C4-2B (cell line): ENCODE measurements around the gene HFE.

Experiments
- ZFX ChIP-seq: fragments of 450-650 bp; IDR thresholded peaks from 2 replicates; pipeline ENCODE4 v1.6.1; 2017
- TF ChIP-seq, protein P1 (sequence below): fragments of 450-650 bp; conservative IDR thresholded peaks from 2 replicates; pipeline ENCODE4 v1.5.1; 2017; ENCODE audit warnings: mild to moderate bottlenecking

DNA sequence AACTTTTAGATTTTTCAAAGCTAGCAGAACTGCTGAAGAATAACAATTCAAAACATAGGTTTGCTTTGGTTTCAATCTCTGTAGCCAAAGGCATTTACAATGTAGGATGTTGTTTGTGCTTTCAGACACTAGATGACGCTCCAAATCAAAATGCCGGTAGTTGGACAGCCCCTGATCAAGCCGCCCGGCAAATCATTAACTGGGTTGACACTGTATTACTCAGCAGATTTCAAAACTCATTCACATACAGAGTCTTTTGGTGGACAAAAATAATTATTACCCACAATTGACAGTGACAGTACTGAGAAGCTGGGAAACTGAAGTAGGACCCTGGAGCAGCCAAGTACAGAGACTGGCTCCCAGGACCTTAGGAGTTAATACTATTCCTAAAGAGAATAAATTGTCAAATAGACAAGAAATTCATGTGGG is 21.3 kb upstream of the HFE start:
- TF ChIP-seq, protein P1, sequence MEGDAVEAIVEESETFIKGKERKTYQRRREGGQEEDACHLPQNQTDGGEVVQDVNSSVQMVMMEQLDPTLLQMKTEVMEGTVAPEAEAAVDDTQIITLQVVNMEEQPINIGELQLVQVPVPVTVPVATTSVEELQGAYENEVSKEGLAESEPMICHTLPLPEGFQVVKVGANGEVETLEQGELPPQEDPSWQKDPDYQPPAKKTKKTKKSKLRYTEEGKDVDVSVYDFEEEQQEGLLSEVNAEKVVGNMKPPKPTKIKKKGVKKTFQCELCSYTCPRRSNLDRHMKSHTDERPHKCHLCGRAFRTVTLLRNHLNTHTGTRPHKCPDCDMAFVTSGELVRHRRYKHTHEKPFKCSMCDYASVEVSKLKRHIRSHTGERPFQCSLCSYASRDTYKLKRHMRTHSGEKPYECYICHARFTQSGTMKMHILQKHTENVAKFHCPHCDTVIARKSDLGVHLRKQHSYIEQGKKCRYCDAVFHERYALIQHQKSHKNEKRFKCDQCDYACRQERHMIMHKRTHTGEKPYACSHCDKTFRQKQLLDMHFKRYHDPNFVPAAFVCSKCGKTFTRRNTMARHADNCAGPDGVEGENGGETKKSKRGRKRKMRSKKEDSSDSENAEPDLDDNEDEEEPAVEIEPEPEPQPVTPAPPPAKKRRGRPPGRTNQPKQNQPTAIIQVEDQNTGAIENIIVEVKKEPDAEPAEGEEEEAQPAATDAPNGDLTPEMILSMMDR: peak; percentile 93
- TF ChIP-seq ZFX: no peak
